GM21786 (cell line): Measurements from ENCODE around the gene FFAR4.

Source experiments
- ATAC-seq: cut with Tn5 transposase; IDR thresholded peaks from one replicate; pipeline ENCODE4 v1.9.1; 2021; ENCODE audit not compliant: unreplicated experiment

Gene FFAR4

GRCh38 chr10:93570383-93570782 lies 3.9 kb downstream of the FFAR4 start:
- no peak for ATAC-seq

- ATAC-seq: no peak
Observed at GRCh38 chr10:93572606-93573005, 6.1 kb downstream of the FFAR4 start.

GRCh38 chr10:93573051-93573909 lies 6.8 kb downstream of the FFAR4 start:
- no peak for ATAC-seq

- ATAC-seq: no peak
Observed at GRCh38 chr10:93573924-93574323, 7.5 kb downstream of the FFAR4 start.

GRCh38 chr10:93576888-93577287 lies 10.4 kb downstream of the FFAR4 start:
- no peak for ATAC-seq

- no peak for ATAC-seq
Observed at GRCh38 chr10:93577565-93577964, 11.1 kb downstream of the FFAR4 start.

- ATAC-seq: no peak
Observed at GRCh38 chr10:93579089-93579488, 12.6 kb downstream of the FFAR4 start.

- ATAC-seq: no peak
Observed at GRCh38 chr10:93579985-93580711, 13.7 kb downstream of the FFAR4 start.

- ATAC-seq: no peak
Observed at GRCh38 chr10:93580828-93581227, 14.4 kb downstream of the FFAR4 start.

- ATAC-seq: no peak
Observed at GRCh38 chr10:93584445-93584844, 18.0 kb downstream of the FFAR4 start.

GRCh38 chr10:93589648-93590562 lies 23.4 kb downstream of the FFAR4 start:
- no peak for ATAC-seq

- no peak for ATAC-seq
Observed at GRCh38 chr10:93590638-93591037, 24.2 kb downstream of the FFAR4 start.

GRCh38 chr10:93591065-93591808 lies 24.8 kb downstream of the FFAR4 start:
- ATAC-seq: no peak

GRCh38 chr10:93593254-93593653 lies 26.8 kb downstream of the FFAR4 start:
- ATAC-seq: no peak

- no peak for ATAC-seq
Observed at GRCh38 chr10:93593749-93594148, 27.3 kb downstream of the FFAR4 start.

GRCh38 chr10:93594518-93594917 lies 28.1 kb downstream of the FFAR4 start:
- no peak for ATAC-seq

- ATAC-seq: no peak
Observed at GRCh38 chr10:93595378-93596161, 29.1 kb downstream of the FFAR4 start.

GRCh38 chr10:93596539-93596938 lies 30.1 kb downstream of the FFAR4 start:
- no peak for ATAC-seq

- ATAC-seq: no peak
Observed at GRCh38 chr10:93597075-93597599, 30.7 kb downstream of the FFAR4 start.
